Thyroid gland (tissue), 4 donors: ENCODE measurements around the gene GPC6. TPM values are rescaled to one million over a fixed set of nuclear protein-coding genes. Genes with fewer than 3 reads are reported as not detected.

ENCODE experiments used
- DNase-seq, 2 donors: peaks; one replicate each; pipeline ENCODE4 v3.0.0-alpha.2; 2019
- H3K27ac ChIP-seq, 3 donors: fragments of 200-600 bp; sonication (generic); 1 replicate in 2 of 3; 2 replicates in 1 of 3; pipeline ENCODE4 v1.5.1; 2016 to 2019; ENCODE audit warnings: mild to moderate bottlenecking in 1 of 3, moderate library complexity in 1 of 3
- H3K27me3 ChIP-seq: fragments of 200-600 bp; sonication (generic); one replicate; pipeline ENCODE4 v1.5.1; 2019
- H3K36me3 ChIP-seq, 2 donors: fragments of 200-600 bp; sonication (generic); one replicate each; pipeline ENCODE4 v1.5.1; 2016 to 2019
- H3K4me1 ChIP-seq, 2 donors: fragments of 200-600 bp; sonication (generic); one replicate each; pipeline ENCODE4 v1.5.1; 2017 to 2019
- H3K4me3 ChIP-seq, 3 donors: fragments of 200-600 bp; sonication (generic); replicated peaks in 1 of 3; 1 replicate in 2 of 3; 2 replicates in 1 of 3; pipeline ENCODE4 v1.5.1; 2016; ENCODE audit warnings: mild to moderate bottlenecking in 1 of 3
- H3K9me3 ChIP-seq: fragments of 200-600 bp; sonication (generic); one replicate; pipeline ENCODE4 v1.5.1; 2017
- CTCF ChIP-seq, 6 experiments: fragments of 200-600 bp in 3 of 6; fragments of 450-650 bp in 3 of 6; sonication (generic) in 3 of 6; IDR thresholded peaks; one replicate each; pipeline ENCODE4 v1.5.1; 2016 to 2019; ENCODE audit warnings: antibody characterized with exemption in 6 of 6, mild to moderate bottlenecking in 2 of 6, inconsistent platforms in 1 of 6, moderate library complexity in 1 of 6
- POLR2A ChIP-seq, 2 donors: fragments of 450-650 bp; IDR thresholded peaks; one replicate each; pipeline ENCODE4 v1.6.1; 2017; ENCODE audit warnings: antibody characterized with exemption in 2 of 2, mild to moderate bottlenecking in 2 of 2, moderate library complexity in 1 of 2
- WGBS, 2 donors: methylation state at CpG; one replicate each; pipeline ENCODE4 v1.1.5; 2017; 5-methylcytosine and 5-hydroxymethylcytosine counted together
- intact Hi-C: fragments of 100-400 bp; cut with DNase I; formaldehyde crosslinking; loops from one replicate; pipeline ENCODE4 v1.15.1; 2023
- total RNA-seq, 4 donors: library from RNA; depleted of rRNA; stranded (reverse); fragments of >200 nt; gene quantifications; one replicate each; pipeline ENCODE4 v1.2.3, GENCODE V29; 2016

GPC6 gene
- total RNA-seq, 4 donors from 2014 or later = 2.8 to 13.4 (median 7.5) TPM

DNA sequence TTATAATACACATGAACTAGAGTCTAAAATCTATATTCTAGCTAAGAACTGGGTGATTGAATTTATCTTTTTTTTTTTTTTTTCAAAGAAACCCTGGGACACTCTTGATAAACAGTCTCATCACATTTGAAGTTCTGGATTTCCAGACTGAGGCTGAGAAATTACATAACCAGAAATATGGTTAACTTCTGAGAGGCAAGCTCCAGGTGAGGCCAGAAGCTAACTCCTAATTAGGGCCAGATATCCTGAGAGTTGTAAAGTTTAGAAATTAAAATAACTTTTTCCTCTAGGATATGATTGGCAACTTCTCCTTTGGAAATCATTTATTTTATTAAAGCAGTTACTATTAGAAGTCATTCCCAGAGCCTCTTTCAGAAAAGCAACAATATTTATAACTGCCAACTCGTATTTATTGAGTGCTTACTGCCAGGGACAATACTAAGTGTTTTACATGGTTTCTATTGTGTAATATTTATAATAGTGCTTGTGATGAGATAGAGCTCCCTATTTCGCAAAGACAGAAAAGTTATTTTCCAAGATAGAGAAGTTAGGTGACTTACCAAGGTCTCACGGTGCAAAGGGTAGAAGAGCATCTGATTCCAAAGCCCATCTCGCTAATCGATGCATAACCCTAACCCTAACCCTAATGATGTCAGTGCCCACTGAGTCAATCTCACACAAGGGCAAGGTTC is 1065.2 kb downstream of the GPC6 start:
- Histone ChIP-seq H3K27ac (no peak overlapping the region), H3K9me3 (no peaks in the 10 kb centered on the region), H3K4me3 (no peak overlapping the region), H3K27me3 (no peaks in the 10 kb centered on the region), H3K4me1 (no peaks in the 10 kb centered on the region), H3K36me3 (no peaks in the 10 kb centered on the region)
- WGBS, 2 donors = 89% methylated on average over 5 of the region's 5 CpGs
- DNase-seq = no peak
- TF ChIP-seq POLR2A (IDR thresholded peaks at IDR 0.05) = no peak
- TF ChIP-seq CTCF (IDR thresholded peaks at IDR 0.05) = no peak
- intact Hi-C loops = no loop called here

GRCh38 chr13:94292323-94292640 is 1065.7 kb downstream of the GPC6 start:
- no peaks in the 10 kb centered on the region for H3K27me3 ChIP-seq
- no peaks in the 10 kb centered on the region for H3K4me1 ChIP-seq
- H3K4me3 ChIP-seq = no peak overlapping the region
- TF ChIP-seq POLR2A (IDR thresholded peaks at IDR 0.05) = no peak
- TF ChIP-seq CTCF (IDR thresholded peaks at IDR 0.05) = no peak
- 75 to 78% methylated on average over 1 of the region's 1 CpG for WGBS, 2 donors
- intact Hi-C loops = no loop called here
- H3K36me3 ChIP-seq = no peaks in the 10 kb centered on the region
- no peak overlapping the region for H3K27ac ChIP-seq
- DNase-seq = no peak
- H3K9me3 ChIP-seq = no peaks in the 10 kb centered on the region

GRCh38 chr13:94296471-94296870 is 1069.9 kb downstream of the GPC6 start:
- Histone ChIP-seq H3K9me3 (no peaks in the 10 kb centered on the region), H3K4me1 (no peaks in the 10 kb centered on the region), H3K27me3 (no peaks in the 10 kb centered on the region), H3K36me3 (no peaks in the 10 kb centered on the region), H3K4me3 (no peak overlapping the region), H3K27ac (no peak overlapping the region)
- no peak for DNase-seq
- WGBS, 2 donors = 87 to 88% methylated on average over 3 of the region's 3 CpGs
- TF ChIP-seq POLR2A (IDR thresholded peaks at IDR 0.05) = no peak
- no peak for TF ChIP-seq CTCF (IDR thresholded peaks at IDR 0.05)
- intact Hi-C loops = no loop called here

- intact Hi-C loops = no loop called here
- Histone ChIP-seq H3K36me3 (no peaks in the 10 kb centered on the region), H3K27me3 (no peaks in the 10 kb centered on the region), H3K4me3 (no peak overlapping the region), H3K27ac (no peak overlapping the region), H3K4me1 (no peaks in the 10 kb centered on the region), H3K9me3 (no peaks in the 10 kb centered on the region)
- TF ChIP-seq POLR2A (IDR thresholded peaks at IDR 0.05) (no peak), CTCF (IDR thresholded peaks at IDR 0.05) (no peak)
- WGBS, 2 donors = 54 to 76% methylated on average over 4 of the region's 4 CpGs
- DNase-seq = no peak
These were observed 1071.7 kb downstream of the GPC6 start for GRCh38 chr13:94298346-94298745.

- 47 to 65% methylated on average over 4 of the region's 4 CpGs for WGBS, 2 donors
- Histone ChIP-seq H3K27me3 (no peaks in the 10 kb centered on the region), H3K27ac (no peak overlapping the region), H3K4me1 (no peaks in the 10 kb centered on the region), H3K36me3 (no peaks in the 10 kb centered on the region), H3K4me3 (no peak overlapping the region), H3K9me3 (no peaks in the 10 kb centered on the region)
- no peak for DNase-seq
- TF ChIP-seq CTCF (IDR thresholded peaks at IDR 0.05) (no peak), POLR2A (IDR thresholded peaks at IDR 0.05) (no peak)
- intact Hi-C loops = no loop called here
These were observed 1073.8 kb downstream of the GPC6 start for GRCh38 chr13:94300401-94300800.
